Activated CD4-positive, alpha-beta T cell treated with anti-CD3 and anti-CD28 coated beads, Interleukin-2, amount 50 U/mL, for 1 hour (primary cell): Measurements from ENCODE around the gene SLC6A4.

ENCODE experiments used
- DNase-seq: peaks from one replicate; pipeline ENCODE4 v3.0.0-alpha.2; 2020

SLC6A4 gene

GRCh38 chr17:30235386-30236296 is at the start of gene SLC6A4:
Gene SLC6A4, minus strand, starts transcription at chr17:30235697. Its CDS starts 13,739 bp downstream, at chr17:30221958.
- no peak for DNase-seq

- no peak for DNase-seq
These were observed 43.7 kb upstream of the SLC6A4 start for GRCh38 chr17:30279156-30279555.

GRCh38 chr17:30278032-30278431 is 42.5 kb upstream of the SLC6A4 start:
- DNase-seq: no peak

GRCh38 chr17:30275911-30276310 is 40.4 kb upstream of the SLC6A4 start:
- DNase-seq: no peak

- DNase-seq: no peak
These were observed 39.4 kb upstream of the SLC6A4 start for GRCh38 chr17:30274887-30275286.

GRCh38 chr17:30273373-30273772 is 37.9 kb upstream of the SLC6A4 start:
- no peak for DNase-seq

GRCh38 chr17:30271102-30271501 is 35.6 kb upstream of the SLC6A4 start:
- DNase-seq: no peak

GRCh38 chr17:30267625-30268024 is 32.1 kb upstream of the SLC6A4 start:
- no peak for DNase-seq

GRCh38 chr17:30263552-30264333 is 28.2 kb upstream of the SLC6A4 start:
- DNase-seq: no peak

GRCh38 chr17:30256756-30257506 is 21.4 kb upstream of the SLC6A4 start:
- DNase-seq: no peak

- DNase-seq: no peak
These were observed 18.7 kb upstream of the SLC6A4 start for GRCh38 chr17:30254150-30254549.

- DNase-seq: no peak
These were observed 17.8 kb upstream of the SLC6A4 start for GRCh38 chr17:30253312-30253711.

- no peak for DNase-seq
These were observed 16.4 kb upstream of the SLC6A4 start for GRCh38 chr17:30251931-30252330.

GRCh38 chr17:30249460-30249859 is 14.0 kb upstream of the SLC6A4 start:
- DNase-seq: no peak

- no peak for DNase-seq
These were observed 13.3 kb upstream of the SLC6A4 start for GRCh38 chr17:30248786-30249185.

GRCh38 chr17:30246460-30246859 is 11.0 kb upstream of the SLC6A4 start:
- no peak for DNase-seq

- DNase-seq: no peak
These were observed 9.4 kb upstream of the SLC6A4 start for GRCh38 chr17:30244853-30245385.

- no peak for DNase-seq
These were observed 8.1 kb upstream of the SLC6A4 start for GRCh38 chr17:30243568-30243967.

- DNase-seq: no peak
These were observed 7.5 kb upstream of the SLC6A4 start for GRCh38 chr17:30243002-30243401.

- DNase-seq: no peak
These were observed 5.6 kb upstream of the SLC6A4 start for GRCh38 chr17:30241051-30241450.

- no peak for DNase-seq
These were observed 4.7 kb upstream of the SLC6A4 start for GRCh38 chr17:30240177-30240576.

GRCh38 chr17:30239089-30239462 is 3.6 kb upstream of the SLC6A4 start:
- DNase-seq: no peak
